HEK293T (cell line): Measurements from ENCODE around the gene WDR38.

Source experiments
- CTCF ChIA-PET: fragments of 350-600 bp; formaldehyde crosslinking; extraction: SDS; loops from one replicate; lab custom pipeline; 2021; ENCODE audit warnings: antibody characterized with exemption, inconsistent platforms; lab: Yijun Ruan, JAX
- POLR2A ChIA-PET: fragments of 350-600 bp; formaldehyde crosslinking; extraction: SDS; loops from one replicate; lab custom pipeline; 2020; ENCODE audit warnings: antibody characterized with exemption, inconsistent platforms; lab: Yijun Ruan, JAX
- DNase-seq: peaks from one replicate; pipeline ENCODE4 v3.0.0; 2012; ENCODE audit warnings: mixed read lengths; ENCODE audit errors: extremely low spot score
- ARNT ChIP-seq: fragments of 450-650 bp; IDR thresholded peaks from 2 replicates; pipeline ENCODE4 v1.6.1; 2017; ENCODE audit warnings: mild to moderate bottlenecking
- BHLHE40 ChIP-seq: fragments of 450-650 bp; IDR thresholded peaks from 2 replicates; pipeline ENCODE4 v1.6.1; 2016; ENCODE audit warnings: mild to moderate bottlenecking, moderate library complexity, borderline replicate concordance
- CTBP1 ChIP-seq: fragments of 450-650 bp; IDR thresholded peaks from 2 replicates; pipeline ENCODE4 v1.6.1; 2016; ENCODE audit warnings: borderline replicate concordance
- ELF4 ChIP-seq: fragments of 450-650 bp; IDR thresholded peaks from 2 replicates; pipeline ENCODE4 v1.6.1; 2017; ENCODE audit warnings: antibody characterized with exemption
- FOXA1 ChIP-seq: fragments of 450-650 bp; IDR thresholded peaks from 2 replicates; pipeline ENCODE4 v1.6.1; 2016; ENCODE audit warnings: mild to moderate bottlenecking
- FOXK2 ChIP-seq: fragments of 450-650 bp; IDR thresholded peaks from 2 replicates; pipeline ENCODE4 v1.6.1; 2016; ENCODE audit warnings: mild to moderate bottlenecking
- FOXM1 ChIP-seq: fragments of 450-650 bp; IDR thresholded peaks from 2 replicates; pipeline ENCODE4 v1.6.1; 2017; ENCODE audit warnings: mild to moderate bottlenecking, borderline replicate concordance
- HDGF ChIP-seq: fragments of 450-650 bp; IDR thresholded peaks from 2 replicates; pipeline ENCODE4 v1.6.1; 2017; ENCODE audit warnings: antibody characterized with exemption, borderline replicate concordance
- L3MBTL2 ChIP-seq: fragments of 450-650 bp; conservative IDR thresholded peaks from 2 replicates; pipeline ENCODE4 v1.6.1; 2016; ENCODE audit warnings: mild to moderate bottlenecking
- LEF1 ChIP-seq: fragments of 450-650 bp; IDR thresholded peaks from 2 replicates; pipeline ENCODE4 v1.6.1; 2017; ENCODE audit warnings: mild to moderate bottlenecking, borderline replicate concordance
- NFRKB ChIP-seq: fragments of 450-650 bp; IDR thresholded peaks from 2 replicates; pipeline ENCODE4 v1.6.1; 2016; ENCODE audit warnings: mild to moderate bottlenecking, moderate library complexity
- PKNOX1 ChIP-seq: fragments of 450-650 bp; IDR thresholded peaks from 2 replicates; pipeline ENCODE4 v1.6.1; 2016
- SP1 ChIP-seq: fragments of 450-650 bp; IDR thresholded peaks from 2 replicates; pipeline ENCODE4 v1.6.1; 2017
- SUZ12 ChIP-seq: fragments of 450-650 bp; IDR thresholded peaks from 2 replicates; pipeline ENCODE4 v1.6.1; 2016; ENCODE audit warnings: mild to moderate bottlenecking
- TARDBP ChIP-seq: fragments of 450-650 bp; IDR thresholded peaks from 2 replicates; pipeline ENCODE4 v1.6.1; 2016
- ZNF384 ChIP-seq: fragments of 450-650 bp; IDR thresholded peaks from 2 replicates; pipeline ENCODE4 v1.6.1; 2016

WDR38 gene

GRCh38 chr9:124818431-124819281 is 34.6 kb upstream of the WDR38 start:
- TF ChIP-seq SUZ12, result no peak
- no peak for TF ChIP-seq L3MBTL2
- no peak for TF ChIP-seq FOXM1
- no peak for TF ChIP-seq ARNT
- no peak for TF ChIP-seq HDGF
- no peak for TF ChIP-seq SP1
- TF ChIP-seq TARDBP, result no peak
- no peak for TF ChIP-seq LEF1
- TF ChIP-seq BHLHE40, result no peak
- no peak for TF ChIP-seq NFRKB
- TF ChIP-seq FOXK2, result no peak
- TF ChIP-seq ELF4, result no peak
- TF ChIP-seq ZNF384, result no peak
- no peak for TF ChIP-seq FOXA1
- TF ChIP-seq PKNOX1, result no peak
- ChIA-PET POLR2A (interaction anchor here (0.9 to 1.5 kb wide), 3 partner anchors 8 to 40 kb away, joined by 3 to 4 read pairs (median 3); no protein-coding TSS in a partner anchor), CTCF (interaction anchor here (0.8 to 1.4 kb wide), 3 partner anchors 19 to 543 kb away, joined by 3 read pairs; no protein-coding TSS in a partner anchor)
- peak; percentile 39 for DNase-seq

- POLR2A ChIA-PET, result interaction anchor here (1.1 kb wide), 2 partner anchors 40 to 62 kb away, joined by 3 read pairs; partner anchors contain the start of gene RPL35
- DNase-seq, result no peak
- TF ChIP-seq ARNT (no peak), ZNF384 (no peak), LEF1 (no peak), TARDBP (no peak), SUZ12 (no peak), FOXM1 (no peak), HDGF (no peak), PKNOX1 (no peak), SP1 (no peak), L3MBTL2 (no peak)
- CTCF ChIA-PET, result no interaction called here
Measured at GRCh38 chr9:124820698-124821623, 32.3 kb upstream of the WDR38 start.

- no peak for DNase-seq
- POLR2A ChIA-PET, result no interaction called here
Measured at GRCh38 chr9:124828489-124829333, 24.5 kb upstream of the WDR38 start.

GRCh38 chr9:124829334-124829669 is 24.0 kb upstream of the WDR38 start:
- no peak for DNase-seq
- ChIA-PET POLR2A (interaction anchor here (0.7 kb wide), 2 partner anchors 25 to 50 kb away, joined by 3 read pairs; no protein-coding TSS in a partner anchor), CTCF (interaction anchor here (0.7 to 2.1 kb wide), 3 partner anchors 11 to 224 kb away, joined by 3 to 11 read pairs (median 3); no protein-coding TSS in a partner anchor)
- TF ChIP-seq LEF1 (no peak), NFRKB (no peak), SUZ12 (no peak), PKNOX1 (no peak), HDGF (no peak), ELF4 (no peak), ARNT (no peak), L3MBTL2 (no peak)

More at GRCh38 chr9:124828489-124829333, 24.5 kb upstream of the WDR38 start:
- CTCF ChIA-PET, result interaction anchor here (1.0 to 2.1 kb wide), 2 partner anchors 11 to 55 kb away, joined by 3 to 11 read pairs; no protein-coding TSS in a partner anchor
- TF ChIP-seq CTBP1 (no peak), ELF4 (no peak), BHLHE40 (no peak), SP1 (no peak), NFRKB (no peak), ARNT (no peak)

GRCh38 chr9:124830593-124830992 is 22.7 kb upstream of the WDR38 start:
- no peak for TF ChIP-seq ARNT
- TF ChIP-seq L3MBTL2, result no peak
- no peak for TF ChIP-seq FOXM1
- no peak for TF ChIP-seq ZNF384
- no peak for TF ChIP-seq ELF4
- no peak for TF ChIP-seq FOXK2
- TF ChIP-seq CTBP1, result no peak
- no peak for TF ChIP-seq SP1
- POLR2A ChIA-PET, result no interaction called here
- DNase-seq, result no peak
- CTCF ChIA-PET, result no interaction called here
